Measurements from ENCODE around the gene DCTN1.

Gene DCTN1

DNA sequence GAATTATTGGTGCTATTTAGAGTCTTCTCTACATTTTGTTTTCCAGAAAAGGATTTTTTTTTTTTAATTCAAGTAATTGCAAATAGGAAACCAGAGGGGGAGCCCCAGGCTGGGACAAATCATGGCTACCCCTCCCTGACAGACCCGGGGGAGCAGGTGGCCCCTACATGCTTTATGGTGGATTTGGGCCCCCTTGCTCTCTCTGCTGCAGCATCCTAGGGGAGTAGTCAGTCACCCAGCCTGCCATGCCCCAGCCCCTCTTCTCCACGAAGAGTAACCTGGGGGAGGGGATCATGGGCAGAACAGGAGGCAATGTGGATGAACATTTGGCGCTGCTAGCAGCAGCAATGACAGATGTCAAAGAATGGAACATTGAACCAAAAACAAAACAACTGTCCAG, 36.7 kb upstream of the DCTN1 start:
- no peak for TF ChIP-seq CSDC2 (CRISPR knock-in tag; IDR thresholded peaks at IDR 0.05)
- TF ChIP-seq ARNTL (CRISPR knock-in tag; IDR thresholded peaks at IDR 0.05; ENCODE audit: borderline replicate concordance, low read depth) = no peak
- no peak for TF ChIP-seq OSR1 (CRISPR knock-in tag; IDR thresholded peaks at IDR 0.05)
- TF ChIP-seq, protein P1, sequence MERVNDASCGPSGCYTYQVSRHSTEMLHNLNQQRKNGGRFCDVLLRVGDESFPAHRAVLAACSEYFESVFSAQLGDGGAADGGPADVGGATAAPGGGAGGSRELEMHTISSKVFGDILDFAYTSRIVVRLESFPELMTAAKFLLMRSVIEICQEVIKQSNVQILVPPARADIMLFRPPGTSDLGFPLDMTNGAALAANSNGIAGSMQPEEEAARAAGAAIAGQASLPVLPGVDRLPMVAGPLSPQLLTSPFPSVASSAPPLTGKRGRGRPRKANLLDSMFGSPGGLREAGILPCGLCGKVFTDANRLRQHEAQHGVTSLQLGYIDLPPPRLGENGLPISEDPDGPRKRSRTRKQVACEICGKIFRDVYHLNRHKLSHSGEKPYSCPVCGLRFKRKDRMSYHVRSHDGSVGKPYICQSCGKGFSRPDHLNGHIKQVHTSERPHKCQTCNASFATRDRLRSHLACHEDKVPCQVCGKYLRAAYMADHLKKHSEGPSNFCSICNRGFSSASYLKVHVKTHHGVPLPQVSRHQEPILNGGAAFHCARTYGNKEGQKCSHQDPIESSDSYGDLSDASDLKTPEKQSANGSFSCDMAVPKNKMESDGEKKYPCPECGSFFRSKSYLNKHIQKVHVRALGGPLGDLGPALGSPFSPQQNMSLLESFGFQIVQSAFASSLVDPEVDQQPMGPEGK (CRISPR knock-in tag; IDR thresholded peaks at IDR 0.05; ENCODE audit: borderline replicate concordance) = no peak
- TF ChIP-seq SNAI2 (CRISPR knock-in tag; IDR thresholded peaks at IDR 0.05) = no peak
- no peak for TF ChIP-seq TSHZ2 (CRISPR knock-in tag; IDR thresholded peaks at IDR 0.05)
- TF ChIP-seq TOX (CRISPR knock-in tag; IDR thresholded peaks at IDR 0.05; ENCODE audit: borderline replicate concordance) = no peak
- TF ChIP-seq ZNF565 (CRISPR knock-in tag; conservative IDR thresholded peaks at IDR 0.05; ENCODE audit: low read depth) = no peak
- no peak for TF ChIP-seq TCF4 (CRISPR knock-in tag; IDR thresholded peaks at IDR 0.05; ENCODE audit: borderline replicate concordance)
- TF ChIP-seq PPARA (CRISPR knock-in tag; IDR thresholded peaks at IDR 0.05; ENCODE audit: borderline replicate concordance) = no peak
- no peak for TF ChIP-seq ZFP30 (CRISPR knock-in tag; IDR thresholded peaks at IDR 0.05)
- TF ChIP-seq ZNF8 (CRISPR knock-in tag; IDR thresholded peaks at IDR 0.05) = no peak
- no peak for TF ChIP-seq RARB (CRISPR knock-in tag; IDR thresholded peaks at IDR 0.05)
- TF ChIP-seq ISL1 (CRISPR knock-in tag; IDR thresholded peaks at IDR 0.05) = no peak
- no peak for TF ChIP-seq POU6F1 (CRISPR knock-in tag; IDR thresholded peaks at IDR 0.05; ENCODE audit: borderline replicate concordance, low read depth)
- TF ChIP-seq ZFP3 (CRISPR knock-in tag; IDR thresholded peaks at IDR 0.05) = no peak
- no peak for TF ChIP-seq CREB5 (CRISPR knock-in tag; IDR thresholded peaks at IDR 0.05; ENCODE audit: low read depth)
- TF ChIP-seq ZC3H10 (CRISPR knock-in tag; IDR thresholded peaks at IDR 0.05) = no peak
- ATAC-seq = no peak

DNA sequence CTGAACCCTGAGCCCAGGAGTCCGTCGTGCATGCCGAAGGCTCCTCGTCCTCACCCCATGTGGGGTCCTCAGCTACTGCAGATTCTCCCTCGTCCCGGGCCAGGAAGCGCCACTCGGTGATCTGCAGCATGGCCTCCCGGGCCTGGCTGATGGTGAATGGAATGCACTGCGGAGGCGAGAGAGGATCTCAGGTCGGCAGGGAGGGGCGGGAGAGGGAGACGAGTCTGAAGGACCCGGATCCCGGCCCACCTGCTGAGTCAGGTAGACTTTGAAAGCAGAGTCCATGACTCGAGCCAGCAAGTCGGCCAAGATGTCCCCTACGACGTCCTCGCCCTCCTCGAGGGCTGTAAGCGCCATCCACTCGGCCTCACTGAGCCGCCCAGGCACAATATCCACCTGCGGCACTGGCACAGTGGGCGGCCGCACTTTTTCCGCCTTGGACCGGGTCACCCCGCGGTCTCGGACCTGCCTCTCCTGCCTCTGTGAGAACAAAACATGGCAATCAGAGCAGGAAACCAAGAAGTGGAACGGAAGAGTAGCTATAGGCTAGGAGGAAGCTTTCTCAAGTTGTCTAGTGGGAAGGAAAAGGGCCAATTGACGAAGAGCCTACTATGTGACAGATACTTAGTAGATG, 35.8 kb upstream of the DCTN1 start:
- no peak for ATAC-seq
- no peak for TF ChIP-seq ZFP3 (CRISPR knock-in tag; IDR thresholded peaks at IDR 0.05)
- no peak for TF ChIP-seq ZFP30 (CRISPR knock-in tag; IDR thresholded peaks at IDR 0.05)
- TF ChIP-seq, protein P1 (CRISPR knock-in tag; IDR thresholded peaks at IDR 0.05; ENCODE audit: borderline replicate concordance) = no peak
- no peak for TF ChIP-seq RARB (CRISPR knock-in tag; IDR thresholded peaks at IDR 0.05)
- TF ChIP-seq ZNF8 (CRISPR knock-in tag; IDR thresholded peaks at IDR 0.05) = no peak
- TF ChIP-seq, protein P2, sequence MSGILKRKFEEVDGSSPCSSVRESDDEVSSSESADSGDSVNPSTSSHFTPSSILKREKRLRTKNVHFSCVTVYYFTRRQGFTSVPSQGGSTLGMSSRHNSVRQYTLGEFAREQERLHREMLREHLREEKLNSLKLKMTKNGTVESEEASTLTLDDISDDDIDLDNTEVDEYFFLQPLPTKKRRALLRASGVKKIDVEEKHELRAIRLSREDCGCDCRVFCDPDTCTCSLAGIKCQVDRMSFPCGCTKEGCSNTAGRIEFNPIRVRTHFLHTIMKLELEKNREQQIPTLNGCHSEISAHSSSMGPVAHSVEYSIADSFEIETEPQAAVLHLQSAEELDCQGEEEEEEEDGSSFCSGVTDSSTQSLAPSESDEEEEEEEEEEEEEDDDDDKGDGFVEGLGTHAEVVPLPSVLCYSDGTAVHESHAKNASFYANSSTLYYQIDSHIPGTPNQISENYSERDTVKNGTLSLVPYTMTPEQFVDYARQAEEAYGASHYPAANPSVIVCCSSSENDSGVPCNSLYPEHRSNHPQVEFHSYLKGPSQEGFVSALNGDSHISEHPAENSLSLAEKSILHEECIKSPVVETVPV (CRISPR knock-in tag; IDR thresholded peaks at IDR 0.05) = no peak
- no peak for TF ChIP-seq PPARA (CRISPR knock-in tag; IDR thresholded peaks at IDR 0.05; ENCODE audit: borderline replicate concordance)
- TF ChIP-seq POU6F1 (CRISPR knock-in tag; IDR thresholded peaks at IDR 0.05; ENCODE audit: borderline replicate concordance, low read depth) = no peak
- no peak for TF ChIP-seq OSR1 (CRISPR knock-in tag; IDR thresholded peaks at IDR 0.05)
- no peak for TF ChIP-seq TOX (CRISPR knock-in tag; IDR thresholded peaks at IDR 0.05; ENCODE audit: borderline replicate concordance)
- TF ChIP-seq ARNTL (CRISPR knock-in tag; IDR thresholded peaks at IDR 0.05; ENCODE audit: borderline replicate concordance, low read depth) = no peak
- TF ChIP-seq TCF4 (CRISPR knock-in tag; IDR thresholded peaks at IDR 0.05; ENCODE audit: borderline replicate concordance) = no peak

Measured in SK-N-SH treated with all-trans-retinoic acid at 6 μM for 48 hours (cell line).